Measurements from ENCODE around the gene LIN9.

- no peak for TF ChIP-seq CTCF (conservative IDR thresholded peaks at IDR 0.05)
- no peak for TF ChIP-seq ZFX (IDR thresholded peaks at IDR 0.05)
These were observed 55.0 kb downstream of the LIN9 start for GRCh38 chr1:226253933-226254332.
